NCI-H2196 treated with DMSO at 0.1 percent for 48 hours (cell line): ENCODE results near the gene SPRN.
"Not testable (repeated sequence)": the region's sequence is repeated elsewhere in the genome, so short reads cannot be mapped to it uniquely, and the experiment has no call there.

Experiments used
- DNase-seq: peaks from one replicate; lab custom pipeline; 2025; ENCODE audit not compliant: unreplicated experiment; lab: John Stamatoyannopoulos, UW

Gene SPRN

GRCh38 chr10:133440633-133441285, 16.3 kb upstream of the SPRN start:
- no peak for DNase-seq

- no peak for DNase-seq
Measured at GRCh38 chr10:133439517-133440461, 15.4 kb upstream of the SPRN start.

GRCh38 chr10:133438711-133439273, 14.4 kb upstream of the SPRN start:
- no peak for DNase-seq

GRCh38 chr10:133432789-133433188, 8.4 kb upstream of the SPRN start:
- not testable (repeated sequence) for DNase-seq

- not testable (repeated sequence) for DNase-seq
Measured at GRCh38 chr10:133431888-133432613, 7.6 kb upstream of the SPRN start.

- DNase-seq = not testable (repeated sequence)
Measured at GRCh38 chr10:133429571-133429970, 5.1 kb upstream of the SPRN start.

- not testable (repeated sequence) for DNase-seq
Measured at GRCh38 chr10:133424102-133424501, 323 bp downstream of the SPRN start.

GRCh38 chr10:133422807-133423771, 1.3 kb downstream of the SPRN start:
- DNase-seq = no peak

GRCh38 chr10:133422223-133422806, 2.1 kb downstream of the SPRN start:
- no peak for DNase-seq

- no peak for DNase-seq
Measured at GRCh38 chr10:133421336-133422222, 2.8 kb downstream of the SPRN start.

GRCh38 chr10:133420579-133420978, 3.8 kb downstream of the SPRN start:
- DNase-seq = no peak

- DNase-seq = no peak
Measured at GRCh38 chr10:133420028-133420427, 4.4 kb downstream of the SPRN start.

- no peak for DNase-seq
Measured at GRCh38 chr10:133419211-133419950, 5.0 kb downstream of the SPRN start.

GRCh38 chr10:133418289-133418993, 6.0 kb downstream of the SPRN start:
- DNase-seq = no peak

GRCh38 chr10:133415752-133416151, 8.7 kb downstream of the SPRN start:
- no peak for DNase-seq

- DNase-seq = not testable (repeated sequence)
Measured at GRCh38 chr10:133414401-133414800, 10.0 kb downstream of the SPRN start.

GRCh38 chr10:133412381-133412711, 12.1 kb downstream of the SPRN start:
- DNase-seq = no peak
